Retinal pigment epithelial cell (primary cell): ENCODE data around the gene TNIP1.

Experiments used
- DNase-seq: peaks from one replicate; pipeline ENCODE4 v3.0.0-alpha.2; 2010; ENCODE audit warnings: low read depth
- H3K4me3 ChIP-seq: 2 replicates; pipeline ENCODE4 v1.5.1; 2011; ENCODE audit warnings: mild to moderate bottlenecking, low read length, control low read depth, moderate library complexity
- TF ChIP-seq, protein P1 (sequence below): conservative IDR thresholded peaks from 2 replicates; pipeline ENCODE4 v1.5.1; 2011; ENCODE audit warnings: low read depth, low read length, control low read depth, inconsistent platforms

The TNIP1 gene

GRCh38 chr5:150987746-150988145 is 93.1 kb downstream of the TNIP1 start:
- DNase-seq, result no peak
- no peak overlapping the region for H3K4me3 ChIP-seq
- TF ChIP-seq, protein P1, sequence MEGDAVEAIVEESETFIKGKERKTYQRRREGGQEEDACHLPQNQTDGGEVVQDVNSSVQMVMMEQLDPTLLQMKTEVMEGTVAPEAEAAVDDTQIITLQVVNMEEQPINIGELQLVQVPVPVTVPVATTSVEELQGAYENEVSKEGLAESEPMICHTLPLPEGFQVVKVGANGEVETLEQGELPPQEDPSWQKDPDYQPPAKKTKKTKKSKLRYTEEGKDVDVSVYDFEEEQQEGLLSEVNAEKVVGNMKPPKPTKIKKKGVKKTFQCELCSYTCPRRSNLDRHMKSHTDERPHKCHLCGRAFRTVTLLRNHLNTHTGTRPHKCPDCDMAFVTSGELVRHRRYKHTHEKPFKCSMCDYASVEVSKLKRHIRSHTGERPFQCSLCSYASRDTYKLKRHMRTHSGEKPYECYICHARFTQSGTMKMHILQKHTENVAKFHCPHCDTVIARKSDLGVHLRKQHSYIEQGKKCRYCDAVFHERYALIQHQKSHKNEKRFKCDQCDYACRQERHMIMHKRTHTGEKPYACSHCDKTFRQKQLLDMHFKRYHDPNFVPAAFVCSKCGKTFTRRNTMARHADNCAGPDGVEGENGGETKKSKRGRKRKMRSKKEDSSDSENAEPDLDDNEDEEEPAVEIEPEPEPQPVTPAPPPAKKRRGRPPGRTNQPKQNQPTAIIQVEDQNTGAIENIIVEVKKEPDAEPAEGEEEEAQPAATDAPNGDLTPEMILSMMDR, result no peak
